Loucy (cell line): ENCODE measurements around the gene SMARCAL1.
A peak's percentile ranks its signal among the peaks of the same experiment; 100 is the strongest.

Experiments used
- H2AFZ ChIP-seq: fragments of 200-600 bp; sonication (generic); 2 replicates; pipeline ENCODE4 v1.6.0; 2016; ENCODE audit warnings: antibody characterized with exemption, mild to moderate bottlenecking, low read length, moderate library complexity
- H3F3A ChIP-seq: fragments of 200-600 bp; 2 replicates; pipeline ENCODE4 v1.6.0; 2016; ENCODE audit warnings: antibody characterized with exemption, low read depth, mild to moderate bottlenecking
- H3K27me3 ChIP-seq: fragments of 200-600 bp; sonication (generic); 2 replicates; pipeline ENCODE4 v1.6.1; 2014; ENCODE audit warnings: low read length, mild to moderate bottlenecking; ENCODE audit not compliant: insufficient read depth, poor library complexity, severe bottlenecking
- H3K36me3 ChIP-seq: fragments of 200-600 bp; sonication (generic); 2 replicates; pipeline ENCODE4 v1.6.1; 2016; ENCODE audit warnings: low read length; ENCODE audit not compliant: insufficient read depth
- H3K4me1 ChIP-seq: fragments of 200-600 bp; sonication (generic); 2 replicates; pipeline ENCODE4 v1.5.1; 2014; ENCODE audit warnings: low read length, mild to moderate bottlenecking; ENCODE audit not compliant: insufficient read depth, poor library complexity, severe bottlenecking
- H3K4me2 ChIP-seq: fragments of 200-600 bp; sonication (generic); 2 replicates; pipeline ENCODE4 v1.6.0; 2014; ENCODE audit warnings: antibody characterized with exemption, low read length, low read depth, mild to moderate bottlenecking; ENCODE audit not compliant: poor library complexity, severe bottlenecking
- H3K4me3 ChIP-seq: fragments of 200-600 bp; sonication (generic); 2 replicates; pipeline ENCODE4 v1.5.1; 2014; ENCODE audit warnings: low read length, mild to moderate bottlenecking, mixed read lengths; ENCODE audit not compliant: poor library complexity, severe bottlenecking
- H3K79me2 ChIP-seq: fragments of 200-600 bp; sonication (generic); 2 replicates; pipeline ENCODE4 v1.6.1; 2014; ENCODE audit warnings: low read length; ENCODE audit not compliant: insufficient read depth
- H3K9ac ChIP-seq: fragments of 200-600 bp; sonication (generic); 2 replicates; pipeline ENCODE4 v1.6.0; 2014; ENCODE audit warnings: mild to moderate bottlenecking, low read depth, low read length, moderate library complexity; ENCODE audit not compliant: poor library complexity, severe bottlenecking
- H3K9me2 ChIP-seq: fragments of 200-600 bp; sonication (generic); replicated peaks from 2 replicates; pipeline ENCODE4 v1.6.1; 2016; ENCODE audit warnings: low read depth, low read length, mixed read lengths
- H3K9me3 ChIP-seq: fragments of 200-600 bp; sonication (generic); 2 replicates; pipeline ENCODE4 v1.6.1; 2014; ENCODE audit warnings: mild to moderate bottlenecking, antibody characterized with exemption, low read length, low read depth; ENCODE audit not compliant: insufficient read depth
- H4K20me1 ChIP-seq: fragments of 200-600 bp; sonication (generic); 2 replicates; pipeline ENCODE4 v1.6.0; 2014; ENCODE audit warnings: antibody characterized with exemption, low read length, mild to moderate bottlenecking; ENCODE audit not compliant: insufficient read depth, poor library complexity, severe bottlenecking
- EZH2phosphoT487 ChIP-seq: fragments of 200-600 bp; IDR thresholded peaks from 2 replicates; pipeline ENCODE4 v1.6.1; 2018; ENCODE audit warnings: antibody characterized with exemption, mild to moderate bottlenecking, moderate library complexity, borderline replicate concordance
- TF ChIP-seq, protein P1 (sequence below): fragments of 200-600 bp; sonication (generic); conservative IDR thresholded peaks from 2 replicates; pipeline ENCODE4 v1.5.1; 2014; ENCODE audit warnings: mild to moderate bottlenecking, antibody characterized with exemption, low read length

SMARCAL1 gene

DNA sequence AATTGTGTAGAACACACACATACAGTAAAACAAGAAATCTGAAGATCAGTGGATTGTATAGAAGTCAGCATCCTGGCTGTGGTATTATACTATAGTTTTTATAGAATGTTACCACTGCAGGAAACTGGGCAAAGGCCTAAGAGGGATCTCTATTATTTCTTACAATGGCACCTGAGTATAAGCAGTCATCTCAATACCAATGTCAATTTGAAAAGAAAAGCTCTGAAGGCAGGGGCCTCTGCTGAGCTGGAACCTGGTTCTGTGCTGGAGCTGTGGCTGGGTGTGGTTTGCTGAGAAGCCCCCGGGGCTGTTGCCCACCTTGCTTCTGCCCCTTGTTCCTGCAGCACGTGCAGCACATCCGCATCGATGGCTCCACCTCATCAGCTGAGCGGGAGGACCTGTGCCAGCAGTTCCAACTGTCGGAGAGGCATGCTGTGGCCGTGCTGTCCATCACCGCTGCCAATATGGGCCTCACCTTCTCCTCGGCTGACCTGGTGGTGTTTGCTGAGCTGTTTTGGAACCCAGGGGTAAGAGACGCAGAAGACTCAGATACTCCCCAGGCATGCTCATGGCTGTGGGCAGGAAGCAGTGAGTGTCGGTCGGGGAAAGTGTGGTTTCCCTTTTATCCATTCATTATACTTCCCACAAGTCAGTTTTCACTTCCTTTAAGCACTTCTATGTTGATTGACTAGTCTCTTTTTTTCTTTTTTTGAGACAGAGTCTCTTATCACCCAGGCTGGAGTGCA is 62.8 kb downstream of the SMARCAL1 start:
- Histone ChIP-seq H3K36me3 (peaks cover 15% of the 10 kb centered on the region), H3K4me1 (peaks cover 62% of the 10 kb centered on the region), H3K9me2 (no peaks in the 10 kb centered on the region), H3F3A (peaks cover 14% of the 10 kb centered on the region; the same call in 1 of the 2 replicates), H3K4me3 (peak overlapping the region; percentile 60), H2AFZ (peak overlapping the region; percentile 22), H3K9ac (peak overlapping the region; percentile 59), H3K9me3 (no peaks in the 10 kb centered on the region), H3K79me2 (peaks cover 6% of the 10 kb centered on the region; the same call in 1 of the 2 replicates), H3K27me3 (no peaks in the 10 kb centered on the region), H3K4me2 (peak overlapping the region; percentile 76), H4K20me1 (no peaks in the 10 kb centered on the region)
- TF ChIP-seq, protein P1, sequence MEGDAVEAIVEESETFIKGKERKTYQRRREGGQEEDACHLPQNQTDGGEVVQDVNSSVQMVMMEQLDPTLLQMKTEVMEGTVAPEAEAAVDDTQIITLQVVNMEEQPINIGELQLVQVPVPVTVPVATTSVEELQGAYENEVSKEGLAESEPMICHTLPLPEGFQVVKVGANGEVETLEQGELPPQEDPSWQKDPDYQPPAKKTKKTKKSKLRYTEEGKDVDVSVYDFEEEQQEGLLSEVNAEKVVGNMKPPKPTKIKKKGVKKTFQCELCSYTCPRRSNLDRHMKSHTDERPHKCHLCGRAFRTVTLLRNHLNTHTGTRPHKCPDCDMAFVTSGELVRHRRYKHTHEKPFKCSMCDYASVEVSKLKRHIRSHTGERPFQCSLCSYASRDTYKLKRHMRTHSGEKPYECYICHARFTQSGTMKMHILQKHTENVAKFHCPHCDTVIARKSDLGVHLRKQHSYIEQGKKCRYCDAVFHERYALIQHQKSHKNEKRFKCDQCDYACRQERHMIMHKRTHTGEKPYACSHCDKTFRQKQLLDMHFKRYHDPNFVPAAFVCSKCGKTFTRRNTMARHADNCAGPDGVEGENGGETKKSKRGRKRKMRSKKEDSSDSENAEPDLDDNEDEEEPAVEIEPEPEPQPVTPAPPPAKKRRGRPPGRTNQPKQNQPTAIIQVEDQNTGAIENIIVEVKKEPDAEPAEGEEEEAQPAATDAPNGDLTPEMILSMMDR = no peak
- no peak for TF ChIP-seq EZH2phosphoT487

DNA sequence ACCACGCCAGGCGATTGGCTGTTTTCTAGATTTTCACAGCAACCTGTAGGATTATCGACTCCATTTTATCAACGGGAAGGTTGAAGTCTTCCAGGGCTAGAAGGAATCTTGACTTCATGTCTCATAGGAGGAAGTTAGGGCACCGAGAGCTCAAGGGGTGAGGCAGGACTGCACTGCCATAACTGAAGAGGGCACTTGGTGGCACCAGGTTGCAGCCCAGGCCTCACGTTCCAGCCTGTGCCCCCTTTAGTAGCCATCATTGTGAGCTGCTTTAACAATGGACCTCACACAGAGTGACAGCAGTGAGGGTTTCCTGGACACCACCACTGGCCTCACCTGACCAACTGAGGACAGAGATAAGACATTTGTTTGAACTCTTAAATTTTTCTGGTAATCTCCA is 63.5 kb downstream of the SMARCAL1 start:
- Histone ChIP-seq H3K4me3 (peak overlapping the region; percentile 60), H2AFZ (no peak overlapping the region), H3K9ac (peak overlapping the region; percentile 59), H3K9me2 (no peaks in the 10 kb centered on the region), H4K20me1 (no peaks in the 10 kb centered on the region), H3K4me1 (peaks cover 62% of the 10 kb centered on the region), H3F3A (peaks cover 14% of the 10 kb centered on the region; the same call in 1 of the 2 replicates), H3K36me3 (peaks cover 18% of the 10 kb centered on the region), H3K79me2 (peaks cover 6% of the 10 kb centered on the region; the same call in 1 of the 2 replicates), H3K4me2 (peak overlapping the region; percentile 76), H3K27me3 (no peaks in the 10 kb centered on the region), H3K9me3 (no peaks in the 10 kb centered on the region)
- TF ChIP-seq, protein P1 = no peak
- no peak for TF ChIP-seq EZH2phosphoT487

DNA sequence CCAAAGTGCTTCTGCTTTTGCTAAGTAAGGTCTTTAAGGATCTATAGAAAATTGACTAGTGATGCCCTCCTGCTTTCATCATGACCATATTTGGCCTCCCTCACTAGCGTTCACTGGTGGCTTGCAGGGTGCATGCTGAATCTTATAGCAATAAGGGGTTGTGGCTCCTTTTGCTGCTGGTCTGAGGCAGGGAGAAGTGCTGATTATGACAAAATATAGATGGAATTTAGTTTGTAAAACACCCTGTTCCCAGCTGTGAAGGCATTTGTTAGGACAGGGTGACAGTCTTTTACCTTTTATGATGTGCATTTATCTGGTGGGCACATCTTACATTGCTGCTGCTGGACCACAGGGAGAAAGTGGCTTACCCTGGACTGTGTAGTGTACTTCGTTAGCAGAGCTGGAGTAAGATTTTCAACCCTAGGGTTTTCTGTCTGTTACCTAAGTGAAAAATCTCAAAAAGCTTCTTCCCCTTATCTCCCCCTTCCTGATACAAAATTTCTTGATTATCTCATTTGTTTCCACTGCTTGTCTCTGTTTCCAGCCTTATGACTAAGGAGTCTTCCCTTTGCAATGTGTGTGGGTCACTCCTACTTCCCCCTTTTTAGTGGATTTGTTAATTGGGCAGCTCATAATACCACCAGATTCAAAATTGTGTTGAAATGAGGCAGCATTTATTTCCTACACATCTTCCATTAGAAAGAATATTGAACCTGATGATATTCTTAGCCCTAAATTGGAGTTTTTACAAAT is 65.2 kb downstream of the SMARCAL1 start:
- no peak overlapping the region for H3K4me3 ChIP-seq
- no peaks in the 10 kb centered on the region for H3K9me2 ChIP-seq
- H3K9ac ChIP-seq = peak overlapping the region; percentile 58
- H3K36me3 ChIP-seq = peaks cover 13% of the 10 kb centered on the region; the same call in 1 of the 2 replicates
- no peaks in the 10 kb centered on the region for H4K20me1 ChIP-seq
- H3K4me2 ChIP-seq = peak overlapping the region; percentile 33
- peaks cover 62% of the 10 kb centered on the region for H3K4me1 ChIP-seq
- peaks cover 14% of the 10 kb centered on the region; the same call in 1 of the 2 replicates for H3F3A ChIP-seq
- peaks cover 6% of the 10 kb centered on the region; the same call in 1 of the 2 replicates for H3K79me2 ChIP-seq
- H3K9me3 ChIP-seq = no peaks in the 10 kb centered on the region
- H3K27me3 ChIP-seq = no peaks in the 10 kb centered on the region
- TF ChIP-seq, protein P1 = no peak
- no peak for TF ChIP-seq EZH2phosphoT487
- H2AFZ ChIP-seq = no peak overlapping the region
